GM04503 (cell line): ENCODE data around the gene MTRF1.
"Not testable (repeated sequence)": the region's sequence is repeated elsewhere in the genome, so short reads cannot be mapped to it uniquely, and the experiment has no call there.

Source experiments
- DNase-seq: peaks from one replicate; pipeline ENCODE4 v3.0.0-alpha.2; 2012; ENCODE audit warnings: low read depth

MTRF1 gene

GRCh38 chr13:41282129-41282571 is 18.8 kb upstream of the MTRF1 start:
- DNase-seq = no peak

- not testable (repeated sequence) for DNase-seq
Measured at GRCh38 chr13:41279156-41279555, 15.8 kb upstream of the MTRF1 start.

- no peak for DNase-seq
Measured at GRCh38 chr13:41276824-41277223, 13.4 kb upstream of the MTRF1 start.

- no peak for DNase-seq
Measured at GRCh38 chr13:41274881-41275280, 11.5 kb upstream of the MTRF1 start.

- no peak for DNase-seq
Measured at GRCh38 chr13:41273831-41274441, 10.6 kb upstream of the MTRF1 start.

GRCh38 chr13:41271456-41272285 is 8.3 kb upstream of the MTRF1 start:
- no peak for DNase-seq

- DNase-seq = no peak
Measured at GRCh38 chr13:41268764-41269163, 5.4 kb upstream of the MTRF1 start.

GRCh38 chr13:41267106-41267505 is 3.7 kb upstream of the MTRF1 start:
- no peak for DNase-seq

- no peak for DNase-seq
Measured at GRCh38 chr13:41259875-41260501, 3.4 kb downstream of the MTRF1 start.

- no peak for DNase-seq
Measured at GRCh38 chr13:41257535-41257934, 5.8 kb downstream of the MTRF1 start.

- no peak for DNase-seq
Measured at GRCh38 chr13:41254902-41255301, 8.5 kb downstream of the MTRF1 start.

- DNase-seq = no peak
Measured at GRCh38 chr13:41250993-41251392, 12.4 kb downstream of the MTRF1 start.

GRCh38 chr13:41246969-41247680 is 16.3 kb downstream of the MTRF1 start:
- no peak for DNase-seq

GRCh38 chr13:41244556-41244955 is 18.8 kb downstream of the MTRF1 start:
- no peak for DNase-seq

- no peak for DNase-seq
Measured at GRCh38 chr13:41241626-41242025, 21.8 kb downstream of the MTRF1 start.

GRCh38 chr13:41236369-41236768 is 27.0 kb downstream of the MTRF1 start:
- no peak for DNase-seq

GRCh38 chr13:41232578-41233480 is 30.5 kb downstream of the MTRF1 start:
- no peak for DNase-seq

GRCh38 chr13:41231786-41232185 is 31.6 kb downstream of the MTRF1 start:
- DNase-seq = no peak

- no peak for DNase-seq
Measured at GRCh38 chr13:41231025-41231677, 32.2 kb downstream of the MTRF1 start.

- no peak for DNase-seq
Measured at GRCh38 chr13:41229356-41229755, 34.0 kb downstream of the MTRF1 start.
